Right ventricle myocardium superior (tissue), 1 donor: ENCODE results near the gene ZACN. TPM values are rescaled to one million over a fixed set of nuclear protein-coding genes. Genes with fewer than 3 reads are reported as not detected.
A peak's percentile ranks its signal among the peaks of the same experiment; 100 is the strongest.

ENCODE experiments used
- ATAC-seq: fragments of 200-7000 bp; cut with Tn5 transposase; one replicate; pipeline ENCODE4 v1.9.1; 2020; ENCODE audit warnings: mild to moderate bottlenecking; ENCODE audit not compliant: poor library complexity
- DNase-seq: peaks from one replicate; pipeline ENCODE4 v3.0.0-alpha.2; 2020
- intact Hi-C: fragments of 100-400 bp; cut with DNase I; formaldehyde crosslinking; loops from one replicate; pipeline ENCODE4 v1.11.2; 2022
- microRNA-seq: library from miRNA; unstranded; fragments of <30 nt; microRNA quantifications from one replicate; pipeline ENCODE4 v1.2.0, GENCODE V29; 2020
- total RNA-seq: library from RNA; stranded (reverse); fragmentation: NEBNext Ultra II Directional; extraction: Animal tissue kit (Norgen Biotek cat#: 25700); gene quantifications from one replicate; pipeline ENCODE4 v1.2.1, GENCODE V29; 2021
- donor health status: DM: no; HTN: yes; CAD: no; lungs with severe emphysema.

ZACN gene
- total RNA-seq, 1 donor from 2014 or later = not detected

- no peak for DNase-seq
- intact Hi-C loops = loop anchor here (5.0 kb wide), 2 partner anchors 59 to 174 kb away; no protein-coding TSS in a partner anchor
- ATAC-seq = no peak
Observed at GRCh38 chr17:76123191-76123499, 44.2 kb downstream of the ZACN start.

DNA sequence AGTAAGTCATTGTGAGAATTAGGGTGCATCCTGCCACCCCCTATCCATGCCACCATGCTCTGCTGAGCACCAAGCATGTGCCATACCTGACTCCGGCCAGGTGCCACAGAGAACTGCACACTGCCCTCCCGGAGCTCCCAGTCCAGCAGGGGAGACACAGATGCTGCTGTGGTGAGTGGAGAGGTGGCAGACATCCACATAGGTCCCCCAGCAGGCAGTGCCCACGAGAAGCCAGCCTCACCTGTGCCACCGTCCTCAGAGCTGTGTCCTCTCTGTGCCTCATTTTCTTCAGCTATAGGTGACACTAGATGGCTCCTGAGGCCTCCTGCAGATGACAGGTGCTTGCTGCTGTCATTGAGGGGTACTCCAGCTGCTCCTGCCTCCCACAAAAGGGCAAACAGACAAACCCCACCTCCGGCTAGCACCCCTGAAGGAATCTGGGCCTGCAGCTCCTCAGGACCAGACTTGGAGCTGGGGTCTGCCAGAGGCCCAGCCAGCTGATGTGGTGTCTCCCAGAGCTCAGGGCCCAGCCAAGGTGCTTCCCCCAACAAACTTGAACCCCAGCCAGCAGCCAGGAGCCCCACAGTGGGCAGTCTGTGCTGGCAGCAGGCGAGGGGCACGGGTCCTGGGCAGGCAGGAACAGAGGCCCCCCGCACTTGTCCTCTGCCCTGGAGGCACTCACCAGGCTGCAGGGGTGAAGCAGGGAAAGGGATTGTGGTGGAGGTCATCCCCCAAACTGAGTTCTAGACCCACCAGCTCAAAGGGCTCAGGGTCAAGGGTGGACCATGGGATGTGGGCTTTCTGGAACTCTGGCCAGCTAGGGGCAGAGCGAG lies 45.0 kb downstream of the ZACN start:
- DNase-seq (no peak), ATAC-seq (no peak)
- intact Hi-C loops = loop anchor here (5.0 kb wide), 2 partner anchors 58 to 173 kb away; no protein-coding TSS in a partner anchor

DNA sequence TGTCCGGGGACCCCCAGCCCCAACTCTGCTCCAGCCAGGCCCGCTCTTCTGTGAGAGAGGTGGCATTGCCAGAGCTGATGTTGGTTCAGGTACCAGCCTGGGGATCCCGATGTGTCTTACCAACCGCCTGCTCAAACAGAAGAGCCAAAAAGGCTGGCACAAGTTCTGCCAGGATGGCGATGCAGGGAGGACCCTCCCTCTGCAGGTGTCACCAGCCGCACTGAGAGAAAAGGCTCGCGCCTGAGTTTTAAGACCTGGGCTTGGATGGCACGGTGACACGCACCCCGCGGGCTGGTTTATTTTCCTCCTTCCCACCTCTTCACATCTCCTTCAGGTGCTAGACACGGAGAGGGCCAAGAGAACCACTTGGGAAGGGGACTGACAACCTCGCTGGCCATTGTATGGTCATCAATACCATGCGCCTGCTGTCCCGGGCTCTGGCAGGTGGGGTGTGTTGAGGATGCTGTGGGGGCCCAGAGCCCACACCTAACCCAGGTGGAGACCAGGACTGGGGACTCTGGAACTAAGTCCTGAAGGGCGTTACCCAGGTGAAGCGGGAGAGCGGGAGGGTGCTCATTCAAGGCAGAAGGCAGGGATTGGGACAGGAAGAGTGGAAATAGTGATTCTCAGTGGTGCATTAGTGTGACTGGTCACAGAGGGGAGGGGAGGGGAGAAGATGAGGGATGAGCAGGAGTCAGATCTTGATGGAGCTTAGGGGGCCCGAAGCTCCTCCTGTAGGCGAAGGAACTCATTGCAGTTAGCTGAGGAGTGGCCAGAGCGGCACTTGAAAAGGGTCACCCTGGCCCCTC lies 45.8 kb downstream of the ZACN start:
- intact Hi-C loops = loop anchor here (5.0 kb wide), 2 partner anchors 58 to 173 kb away; no protein-coding TSS in a partner anchor
- ATAC-seq = no peak
- no peak for DNase-seq

GRCh38 chr17:76125391-76125675 lies 46.4 kb downstream of the ZACN start:
- intact Hi-C loops = no loop called here
- no peak for ATAC-seq
- DNase-seq = no peak

DNA sequence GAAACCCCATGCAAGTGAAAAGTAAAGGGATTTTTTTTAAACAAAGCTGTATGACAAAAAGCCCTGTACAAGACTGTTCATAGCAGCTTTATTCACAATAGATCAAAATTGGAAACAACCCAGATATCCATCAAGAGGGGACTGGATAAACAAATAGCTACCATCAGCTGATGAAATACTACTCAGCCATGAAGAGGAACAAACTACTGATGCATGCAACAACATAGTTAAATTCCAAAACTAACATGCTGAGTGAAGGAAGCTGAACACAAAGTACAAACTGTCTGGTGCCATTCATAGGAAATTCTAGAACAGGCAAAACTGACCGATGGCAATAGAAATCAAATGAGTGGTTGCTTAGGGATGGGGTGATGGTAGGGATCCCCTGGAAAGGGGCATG lies 46.9 kb downstream of the ZACN start:
- DNase-seq = no peak
- intact Hi-C loops = no loop called here
- ATAC-seq = no peak

- intact Hi-C loops = no loop called here
- DNase-seq (no peak), ATAC-seq (no peak)
Observed at GRCh38 chr17:76130473-76130872, 51.5 kb downstream of the ZACN start.

DNA sequence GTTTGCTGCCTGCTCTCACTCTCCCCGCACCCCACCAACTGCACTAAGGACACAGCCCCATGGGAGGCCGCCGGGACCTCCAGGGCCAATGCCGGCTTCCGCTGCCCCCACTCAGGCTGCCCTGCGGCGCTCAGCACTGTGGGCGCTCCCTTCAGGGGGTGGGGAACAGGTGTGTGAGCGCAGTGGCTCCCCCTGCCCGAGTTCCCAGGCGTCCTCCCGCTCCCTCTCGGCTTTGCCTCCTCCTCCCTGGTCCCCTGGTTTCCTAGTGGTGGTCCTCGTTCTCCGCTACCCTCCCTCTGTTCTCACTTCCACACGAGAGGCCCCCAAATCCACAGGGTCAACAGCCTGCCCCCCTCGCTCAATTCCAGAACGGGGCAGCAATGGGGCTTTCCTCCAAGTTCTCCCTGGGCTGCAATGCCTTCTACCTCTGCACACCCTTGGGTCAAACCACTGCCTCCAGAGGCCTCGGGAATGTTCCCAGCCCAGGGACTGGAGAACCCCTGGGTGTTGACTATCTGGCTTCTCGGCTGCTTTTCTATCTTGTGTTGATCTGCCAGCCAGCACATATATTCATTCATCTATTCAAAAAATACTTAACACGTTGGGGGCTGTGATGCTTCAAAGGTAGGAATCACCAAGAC lies 52.2 kb downstream of the ZACN start:
- ATAC-seq = no peak
- intact Hi-C loops = no loop called here
- no peak for DNase-seq

DNA sequence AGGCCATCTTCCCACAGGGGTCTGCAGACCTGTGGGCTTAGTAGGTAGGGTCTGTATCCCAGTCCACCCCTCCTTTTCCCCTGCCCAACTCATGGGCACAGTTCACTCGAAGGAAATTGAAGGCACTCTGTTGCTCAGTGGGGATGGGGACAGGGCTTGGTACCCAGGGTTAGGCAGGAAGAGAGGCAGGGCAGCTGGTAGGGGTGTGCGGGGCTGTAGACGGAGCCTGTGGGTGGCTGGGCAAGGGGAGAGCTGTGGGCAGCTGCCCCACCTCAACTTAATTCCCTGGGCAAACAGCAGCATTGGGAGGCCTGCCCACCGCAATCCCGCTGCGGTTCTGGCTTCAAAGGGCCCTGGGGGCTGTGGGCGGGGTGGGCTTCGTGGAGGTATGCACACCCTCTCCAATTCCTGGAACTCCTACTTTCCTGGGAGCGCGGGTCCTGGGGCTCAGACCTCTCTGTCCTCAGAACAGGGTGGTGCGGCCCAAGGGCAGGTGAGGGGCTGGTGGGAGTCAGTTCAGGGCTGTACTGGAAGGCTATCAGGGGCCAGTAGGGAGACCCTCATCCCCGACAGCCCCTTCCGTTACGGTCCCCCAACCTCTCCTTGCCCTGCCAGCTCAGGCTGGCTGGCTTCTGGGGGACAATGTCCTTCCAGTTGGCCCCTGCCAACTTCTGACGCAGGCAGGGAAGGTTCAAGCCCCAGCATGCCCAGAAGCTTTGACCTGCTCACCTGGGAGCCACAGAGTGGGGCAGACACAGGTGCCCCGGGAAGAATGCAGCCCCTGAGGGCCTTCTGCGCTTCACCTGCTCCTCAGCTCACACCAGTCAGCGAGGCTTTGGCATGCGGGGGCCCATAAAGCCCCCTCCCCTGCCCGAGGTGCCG lies 53.0 kb downstream of the ZACN start:
- ATAC-seq = no peak
- no peak for DNase-seq
- intact Hi-C loops = no loop called here

Small RNA genes within 50 kb of the gene (microRNA-seq; reads per million reads assigned to microRNA genes)
- 9.4 reads per million, percentile 25 among the genes with 10 or more reads in this experiment for gene MIR6868

Other genes with a start within 250 kb of the ZACN start
- 10.6 TPM for gene UNC13D, start 234.8 kb upstream of the ZACN start, total RNA-seq
- gene WBP2, start 223.8 kb upstream of the ZACN start, total RNA-seq = 145 TPM
- gene TRIM47, start 200.6 kb upstream of the ZACN start, total RNA-seq = 33.4 TPM
- gene TRIM65, start 182.2 kb upstream of the ZACN start, total RNA-seq = 9.1 TPM
- 113 TPM for gene MRPL38, start 174.3 kb upstream of the ZACN start, total RNA-seq
- 4.7 TPM for gene FBF1, start 138.1 kb upstream of the ZACN start, total RNA-seq
- 83.6 TPM for gene ACOX1, start 100.0 kb upstream of the ZACN start, total RNA-seq
- 7.6 TPM for gene TEN1, start 99.9 kb upstream of the ZACN start, total RNA-seq
- 1.8 TPM for gene CDK3, start 78.3 kb upstream of the ZACN start, total RNA-seq
- gene EVPL, start 51.9 kb upstream of the ZACN start, total RNA-seq = 0.08 TPM
- 57.9 TPM for gene SRP68, start 6.7 kb upstream of the ZACN start, total RNA-seq
- gene GALR2, start 4.4 kb upstream of the ZACN start, total RNA-seq = not detected
- 74.7 TPM for gene EXOC7, start 24.6 kb downstream of the ZACN start, total RNA-seq
- not detected for gene FOXJ1, start 62.1 kb downstream of the ZACN start, total RNA-seq
- gene RNF157, start 161.3 kb downstream of the ZACN start, total RNA-seq = 18.5 TPM
- 28.1 TPM for gene UBALD2, start 186.2 kb downstream of the ZACN start, total RNA-seq
- 2.6 TPM for gene QRICH2, start 229.1 kb downstream of the ZACN start, total RNA-seq